ENCODE measurements around the gene KCNE1.

DNA sequence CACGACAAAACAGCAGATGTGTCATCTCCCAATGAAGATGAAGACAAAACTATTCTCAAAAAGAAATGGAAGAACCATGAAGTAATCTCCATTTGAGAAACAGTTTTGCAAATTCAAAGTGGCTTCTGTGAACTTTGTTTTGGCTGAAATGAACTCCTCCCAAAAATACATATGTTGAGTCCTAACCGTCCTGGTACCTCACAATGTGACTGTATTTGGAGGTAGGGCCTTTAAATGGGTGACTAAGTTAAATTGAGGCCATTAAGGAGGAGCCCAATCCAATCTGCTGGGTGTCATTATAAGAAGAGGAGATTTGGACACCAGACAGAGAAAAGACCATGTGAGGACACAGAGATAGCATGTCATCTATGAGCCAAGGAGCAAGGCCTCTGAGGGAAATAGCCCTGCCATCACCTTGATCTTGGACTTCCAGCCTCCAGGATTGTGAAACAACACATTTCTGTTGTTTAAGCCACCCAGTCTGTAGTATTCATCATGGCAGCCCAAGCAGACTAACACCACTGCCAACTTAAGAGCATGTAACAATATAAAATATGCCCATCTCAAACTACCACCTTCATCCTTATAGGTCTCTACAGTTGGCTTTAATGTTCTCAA is 38.3 kb upstream of the KCNE1 start:
- TF ChIP-seq YY1 (IDR thresholded peaks at IDR 0.05; ENCODE audit: low read depth) (no peak), CEBPB (IDR thresholded peaks at IDR 0.05) (no peak)
- TF ChIP-seq, protein P1, sequence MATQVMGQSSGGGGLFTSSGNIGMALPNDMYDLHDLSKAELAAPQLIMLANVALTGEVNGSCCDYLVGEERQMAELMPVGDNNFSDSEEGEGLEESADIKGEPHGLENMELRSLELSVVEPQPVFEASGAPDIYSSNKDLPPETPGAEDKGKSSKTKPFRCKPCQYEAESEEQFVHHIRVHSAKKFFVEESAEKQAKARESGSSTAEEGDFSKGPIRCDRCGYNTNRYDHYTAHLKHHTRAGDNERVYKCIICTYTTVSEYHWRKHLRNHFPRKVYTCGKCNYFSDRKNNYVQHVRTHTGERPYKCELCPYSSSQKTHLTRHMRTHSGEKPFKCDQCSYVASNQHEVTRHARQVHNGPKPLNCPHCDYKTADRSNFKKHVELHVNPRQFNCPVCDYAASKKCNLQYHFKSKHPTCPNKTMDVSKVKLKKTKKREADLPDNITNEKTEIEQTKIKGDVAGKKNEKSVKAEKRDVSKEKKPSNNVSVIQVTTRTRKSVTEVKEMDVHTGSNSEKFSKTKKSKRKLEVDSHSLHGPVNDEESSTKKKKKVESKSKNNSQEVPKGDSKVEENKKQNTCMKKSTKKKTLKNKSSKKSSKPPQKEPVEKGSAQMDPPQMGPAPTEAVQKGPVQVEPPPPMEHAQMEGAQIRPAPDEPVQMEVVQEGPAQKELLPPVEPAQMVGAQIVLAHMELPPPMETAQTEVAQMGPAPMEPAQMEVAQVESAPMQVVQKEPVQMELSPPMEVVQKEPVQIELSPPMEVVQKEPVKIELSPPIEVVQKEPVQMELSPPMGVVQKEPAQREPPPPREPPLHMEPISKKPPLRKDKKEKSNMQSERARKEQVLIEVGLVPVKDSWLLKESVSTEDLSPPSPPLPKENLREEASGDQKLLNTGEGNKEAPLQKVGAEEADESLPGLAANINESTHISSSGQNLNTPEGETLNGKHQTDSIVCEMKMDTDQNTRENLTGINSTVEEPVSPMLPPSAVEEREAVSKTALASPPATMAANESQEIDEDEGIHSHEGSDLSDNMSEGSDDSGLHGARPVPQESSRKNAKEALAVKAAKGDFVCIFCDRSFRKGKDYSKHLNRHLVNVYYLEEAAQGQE (IDR thresholded peaks at IDR 0.05; ENCODE audit: low read depth): no peak
- TF ChIP-seq, protein P2, sequence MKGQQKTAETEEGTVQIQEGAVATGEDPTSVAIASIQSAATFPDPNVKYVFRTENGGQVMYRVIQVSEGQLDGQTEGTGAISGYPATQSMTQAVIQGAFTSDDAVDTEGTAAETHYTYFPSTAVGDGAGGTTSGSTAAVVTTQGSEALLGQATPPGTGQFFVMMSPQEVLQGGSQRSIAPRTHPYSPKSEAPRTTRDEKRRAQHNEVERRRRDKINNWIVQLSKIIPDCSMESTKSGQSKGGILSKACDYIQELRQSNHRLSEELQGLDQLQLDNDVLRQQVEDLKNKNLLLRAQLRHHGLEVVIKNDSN (IDR thresholded peaks at IDR 0.05): no peak

All from Ishikawa (cell line).